Prostate gland (tissue), 2 donors: ENCODE measurements around the gene HOATZ. TPM values are rescaled to one million over a fixed set of nuclear protein-coding genes. Genes with fewer than 3 reads are reported as not detected.

ENCODE experiments used
- DNase-seq: peaks from one replicate; pipeline ENCODE4 v3.0.0-alpha.2; 2019; ENCODE audit warnings: low spot score
- H3K27ac ChIP-seq, 2 donors: fragments of 200-600 bp; sonication (generic); 2 replicates each; pipeline ENCODE4 v1.5.1; 2017 to 2019
- H3K27me3 ChIP-seq: fragments of 200-600 bp; sonication (generic); replicated peaks from 2 replicates; pipeline ENCODE4 v1.5.1; 2019; ENCODE audit not compliant: insufficient read depth
- H3K36me3 ChIP-seq, 2 donors: fragments of 200-600 bp; sonication (generic); 1 replicate in 1 of 2; 2 replicates in 1 of 2; pipeline versions ENCODE4 v1.5.1 to v1.8.1; 2017 to 2019
- H3K4me1 ChIP-seq: fragments of 200-600 bp; sonication (generic); replicated peaks from 2 replicates; pipeline ENCODE4 v1.5.1; 2019
- H3K4me3 ChIP-seq, 2 donors: fragments of 200-600 bp; sonication (generic); 2 replicates each; pipeline ENCODE4 v1.5.1; 2017 to 2019
- H3K9me3 ChIP-seq: fragments of 200-600 bp; sonication (generic); 2 replicates; pipeline ENCODE4 v1.5.1; 2017
- POLR2A ChIP-seq: fragments of 450-650 bp; IDR thresholded peaks from one replicate; pipeline ENCODE4 v1.6.1; 2016; ENCODE audit warnings: antibody characterized with exemption, mild to moderate bottlenecking
- POLR2AphosphoS5 ChIP-seq: sonication (generic); formaldehyde crosslinking; IDR thresholded peaks from one replicate; pipeline ENCODE4 v1.6.1; 2017; ENCODE audit warnings: antibody characterized with exemption
- WGBS: methylation state at CpG from one replicate; pipeline ENCODE4 v1.1.5; 2018; 5-methylcytosine and 5-hydroxymethylcytosine counted together
- intact Hi-C: fragments of 100-400 bp; cut with DNase I; formaldehyde crosslinking; loops from one replicate; pipeline ENCODE4 v1.14.2; 2022
- total RNA-seq, 2 donors: library from RNA; depleted of rRNA; stranded (reverse); fragments of >200 nt; gene quantifications; one replicate each; pipeline ENCODE4 v1.1.0, GENCODE V29; 2016
- TF ChIP-seq, protein P1 (sequence below), 4 experiments: fragments of 200-600 bp in 2 of 4; fragments of 450-650 bp in 2 of 4; sonication (generic) in 2 of 4; IDR thresholded peaks; 1 replicate in 3 of 4; 2 replicates in 1 of 4; pipeline ENCODE4 v1.5.1; 2016 to 2019; ENCODE audit warnings: antibody characterized with exemption in 4 of 4, mild to moderate bottlenecking in 2 of 4, moderate library complexity in 2 of 4

HOATZ gene
- total RNA-seq, 2 donors from 2014 or later: 1.0 TPM; not detected in 1

DNA sequence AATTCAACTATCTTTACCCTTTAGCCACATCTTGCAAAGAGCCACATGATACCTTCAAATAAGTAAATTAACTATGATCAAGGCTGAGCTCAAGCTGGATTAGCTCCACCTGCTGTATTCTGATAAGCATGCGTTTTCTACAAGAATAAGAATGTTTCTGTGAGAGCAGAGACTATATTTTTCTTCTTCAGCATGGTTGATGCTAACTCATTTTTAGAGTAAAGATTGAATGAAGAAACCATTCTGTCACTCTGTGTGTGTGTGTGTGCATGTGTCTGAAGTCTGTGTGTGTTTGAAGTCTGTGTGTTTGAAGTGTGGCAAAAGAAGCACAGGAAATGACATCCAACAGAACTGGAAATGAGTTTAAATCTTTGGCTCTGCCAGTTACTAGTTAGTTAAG lies 14.0 kb downstream of the HOATZ start:
- intact Hi-C loops: no loop called here
- TF ChIP-seq, protein P1, sequence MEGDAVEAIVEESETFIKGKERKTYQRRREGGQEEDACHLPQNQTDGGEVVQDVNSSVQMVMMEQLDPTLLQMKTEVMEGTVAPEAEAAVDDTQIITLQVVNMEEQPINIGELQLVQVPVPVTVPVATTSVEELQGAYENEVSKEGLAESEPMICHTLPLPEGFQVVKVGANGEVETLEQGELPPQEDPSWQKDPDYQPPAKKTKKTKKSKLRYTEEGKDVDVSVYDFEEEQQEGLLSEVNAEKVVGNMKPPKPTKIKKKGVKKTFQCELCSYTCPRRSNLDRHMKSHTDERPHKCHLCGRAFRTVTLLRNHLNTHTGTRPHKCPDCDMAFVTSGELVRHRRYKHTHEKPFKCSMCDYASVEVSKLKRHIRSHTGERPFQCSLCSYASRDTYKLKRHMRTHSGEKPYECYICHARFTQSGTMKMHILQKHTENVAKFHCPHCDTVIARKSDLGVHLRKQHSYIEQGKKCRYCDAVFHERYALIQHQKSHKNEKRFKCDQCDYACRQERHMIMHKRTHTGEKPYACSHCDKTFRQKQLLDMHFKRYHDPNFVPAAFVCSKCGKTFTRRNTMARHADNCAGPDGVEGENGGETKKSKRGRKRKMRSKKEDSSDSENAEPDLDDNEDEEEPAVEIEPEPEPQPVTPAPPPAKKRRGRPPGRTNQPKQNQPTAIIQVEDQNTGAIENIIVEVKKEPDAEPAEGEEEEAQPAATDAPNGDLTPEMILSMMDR (IDR thresholded peaks at IDR 0.05): no peak
- no peak for TF ChIP-seq POLR2A
- TF ChIP-seq POLR2AphosphoS5: no peak
- H3K4me1 ChIP-seq: no peaks in the 10 kb centered on the region
- no peaks in the 10 kb centered on the region for H3K9me3 ChIP-seq
- H3K4me3 ChIP-seq: no peak overlapping the region
- WGBS: 40% methylated on average over 1 of the region's 1 CpG
- no peaks in the 10 kb centered on the region for H3K27me3 ChIP-seq
- no peak for DNase-seq
- no peaks in the 10 kb centered on the region for H3K36me3 ChIP-seq
- H3K27ac ChIP-seq: no peak overlapping the region

DNA sequence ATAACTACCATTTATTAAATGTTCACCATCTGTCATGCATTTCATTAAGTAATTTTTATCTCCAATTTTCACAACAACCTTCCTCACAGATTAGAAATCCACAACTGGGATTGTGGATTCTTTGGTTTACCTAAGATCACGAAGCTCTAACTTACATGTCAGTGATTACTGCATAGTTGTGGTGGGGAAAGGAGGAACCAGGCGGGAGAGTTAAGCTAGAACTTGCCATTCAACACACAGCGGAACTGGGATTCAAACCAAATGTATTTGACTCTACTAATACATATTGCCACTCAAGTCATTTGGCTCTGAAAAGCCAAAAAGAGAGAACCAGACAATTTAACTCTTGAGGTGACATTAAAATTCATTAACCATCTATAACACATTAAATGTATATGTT lies 15.5 kb downstream of the HOATZ start:
- Histone ChIP-seq H3K27me3 (no peaks in the 10 kb centered on the region), H3K4me1 (no peaks in the 10 kb centered on the region), H3K4me3 (no peak overlapping the region), H3K36me3 (no peaks in the 10 kb centered on the region), H3K27ac (no peak overlapping the region), H3K9me3 (no peaks in the 10 kb centered on the region)
- WGBS: 67% methylated on average over 3 of the region's 3 CpGs
- TF ChIP-seq, protein P1 (IDR thresholded peaks at IDR 0.05): no peak
- TF ChIP-seq POLR2A: no peak
- no peak for TF ChIP-seq POLR2AphosphoS5
- intact Hi-C loops: no loop called here
- no peak for DNase-seq

DNA sequence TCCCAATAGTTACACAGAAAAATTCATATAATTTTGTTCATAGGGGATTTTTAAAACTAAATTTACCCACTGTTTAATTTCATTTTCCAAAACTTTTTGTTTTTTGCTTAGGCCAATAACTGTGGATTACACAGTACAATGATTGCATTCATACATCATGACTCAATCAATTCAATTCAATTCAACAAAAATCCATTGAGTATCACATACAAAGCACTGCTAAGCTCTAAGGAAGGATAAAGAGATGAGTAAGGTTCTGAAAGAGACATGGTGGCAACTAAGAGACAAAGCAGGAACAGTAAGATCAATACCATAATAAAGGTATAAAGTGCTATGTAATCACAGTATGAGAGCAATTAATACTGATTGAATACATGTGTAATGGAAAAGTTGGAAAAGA lies 16.6 kb downstream of the HOATZ start:
- TF ChIP-seq POLR2AphosphoS5: no peak
- TF ChIP-seq POLR2A: no peak
- no peak overlapping the region for H3K27ac ChIP-seq
- no peaks in the 10 kb centered on the region for H3K9me3 ChIP-seq
- no peaks in the 10 kb centered on the region for H3K27me3 ChIP-seq
- H3K36me3 ChIP-seq: no peaks in the 10 kb centered on the region
- intact Hi-C loops: no loop called here
- no peak overlapping the region for H3K4me3 ChIP-seq
- no peaks in the 10 kb centered on the region for H3K4me1 ChIP-seq
- no peak for DNase-seq

- 57% methylated on average over 9 of the region's 9 CpGs for WGBS
- Histone ChIP-seq H3K27me3 (no peaks in the 10 kb centered on the region), H3K27ac (no peak overlapping the region), H3K4me1 (no peaks in the 10 kb centered on the region), H3K9me3 (no peaks in the 10 kb centered on the region), H3K4me3 (no peak overlapping the region), H3K36me3 (no peaks in the 10 kb centered on the region)
- intact Hi-C loops: no loop called here
- DNase-seq: peak; percentile 42
- TF ChIP-seq POLR2A (no peak), POLR2AphosphoS5 (peak; percentile 14)
- TF ChIP-seq, protein P1 (IDR thresholded peaks at IDR 0.05): no peak
Observed at GRCh38 chr11:111531687-111532364, 17.2 kb downstream of the HOATZ start.

- DNase-seq: no peak
Observed at GRCh38 chr11:111532365-111532709, 17.8 kb downstream of the HOATZ start.

More at GRCh38 chr11:111532365-111532709, 17.8 kb downstream of the HOATZ start:
- Histone ChIP-seq H3K27me3 (no peaks in the 10 kb centered on the region), H3K27ac (no peak overlapping the region), H3K4me3 (no peak overlapping the region), H3K36me3 (no peaks in the 10 kb centered on the region), H3K4me1 (no peaks in the 10 kb centered on the region), H3K9me3 (no peaks in the 10 kb centered on the region)
- TF ChIP-seq, protein P1 (IDR thresholded peaks at IDR 0.05): no peak
- TF ChIP-seq POLR2AphosphoS5 (no peak), POLR2A (no peak)
- 88% methylated on average over 5 of the region's 5 CpGs for WGBS
- intact Hi-C loops: no loop called here
